Activated T-helper 1 cell treated with anti-CD3 and anti-CD28 coated beads, Interleukin-12 subunit alpha, Interleukin-12 subunit beta, Interleukin-2, Interleukin-4 antibody, amounts not matched to agents 30 ng/mL and 10 ng/mL and 1 ng/mL, durations not matched to agents 14 hours and 24 hours and 36 hours (primary cell): Measurements from ENCODE around the gene RPL6. TPM values are rescaled to one million over a fixed set of nuclear protein-coding genes. Genes with fewer than 3 reads are reported as not detected.
A peak's percentile ranks its signal among the peaks of the same experiment; 100 is the strongest.

ENCODE experiments used
- DNase-seq: peaks from one replicate; pipeline ENCODE4 v3.0.0; 2021; ENCODE audit warnings: low spot score
- H3K27ac Mint-ChIP-seq: one replicate; pipeline ENCODE4 v1.8.0; 2021; ENCODE audit warnings: mild to moderate bottlenecking, mixed read lengths
- H3K27me3 Mint-ChIP-seq: one replicate; pipeline ENCODE4 v1.8.0; 2022; ENCODE audit warnings: mild to moderate bottlenecking, moderate library complexity, mixed read lengths; ENCODE audit not compliant: insufficient read depth
- H3K36me3 Mint-ChIP-seq: one replicate; pipeline ENCODE4 v1.8.0; 2021; ENCODE audit warnings: low read depth, mixed read lengths
- H3K4me1 Mint-ChIP-seq: one replicate; pipeline ENCODE4 v1.8.0; 2021; ENCODE audit warnings: low read depth, mixed read lengths
- H3K4me3 Mint-ChIP-seq: one replicate; pipeline ENCODE4 v1.8.0; 2021; ENCODE audit warnings: mild to moderate bottlenecking, moderate library complexity, mixed read lengths
- H3K9me3 Mint-ChIP-seq: one replicate; pipeline ENCODE4 v1.8.0; 2021; ENCODE audit warnings: mixed read lengths
- intact Hi-C: fragments of 100-400 bp; cut with micrococcal nuclease; formaldehyde crosslinking; loops from one replicate; pipeline ENCODE4 v1.15.1; 2024
- total RNA-seq: library from RNA; stranded (reverse); gene quantifications from 2 replicates; pipeline ENCODE4 v1.2.3, GENCODE V29; 2022

RPL6 gene
- total RNA-seq, 1 donor from 2014 or later: 1,698 TPM

GRCh38 chr12:112382866-112383265 lies 26.5 kb downstream of the RPL6 start:
- DNase-seq: no peak
- Mint-ChIP-seq H3K36me3 (peaks cover 3% of the 10 kb centered on the region), H3K4me3 (peak overlapping the region; percentile 88), H3K27me3 (peaks cover 2% of the 10 kb centered on the region), H3K9me3 (no peaks in the 10 kb centered on the region), H3K4me1 (peaks cover 34% of the 10 kb centered on the region), H3K27ac (peak overlapping the region; percentile 91)
- intact Hi-C loops: loop anchor here (1.0 to 10.0 kb wide), 8 partner anchors 26 to 978 kb away; partner anchors contain the start of genes ACAD10, BRAP, ERP29 and NAA25

- intact Hi-C loops: loop anchor here (1.0 to 10.0 kb wide), 8 partner anchors 27 to 977 kb away; partner anchors contain the start of genes ACAD10, BRAP, ERP29 and NAA25
- peaks cover 29% of the 10 kb centered on the region for H3K4me1 Mint-ChIP-seq
- H3K27me3 Mint-ChIP-seq: no peaks in the 10 kb centered on the region
- peak; percentile 92 for DNase-seq
- peaks cover 3% of the 10 kb centered on the region for H3K36me3 Mint-ChIP-seq
- peak within 1 kb of the TSS; percentile 91 for H3K27ac Mint-ChIP-seq
- no peaks in the 10 kb centered on the region for H3K9me3 Mint-ChIP-seq
- H3K4me3 Mint-ChIP-seq: peak within 1 kb of the TSS; percentile 95
These were observed 27.3 kb downstream of the RPL6 start, which contains the start of gene HECTD4 for GRCh38 chr12:112381883-112382796. Gene HECTD4, minus strand, starts transcription at chr12:112382431. Its CDS starts 303 bp downstream, at chr12:112382128.

GRCh38 chr12:112381406-112381882 lies 28.0 kb downstream of the RPL6 start:
- Mint-ChIP-seq H3K36me3 (peaks cover 3% of the 10 kb centered on the region), H3K4me1 (peaks cover 22% of the 10 kb centered on the region), H3K9me3 (no peaks in the 10 kb centered on the region), H3K27ac (peak overlapping the region; percentile 88), H3K27me3 (no peaks in the 10 kb centered on the region), H3K4me3 (peak overlapping the region; percentile 95)
- DNase-seq: peak; percentile 29
- intact Hi-C loops: loop anchor here (5.0 to 10.0 kb wide), 3 partner anchors 369 to 977 kb away; partner anchors contain the start of genes ACAD10, BRAP, ERP29 and SH2B3

GRCh38 chr12:112380663-112381405 lies 28.6 kb downstream of the RPL6 start:
- DNase-seq: no peak
- Mint-ChIP-seq H3K9me3 (no peaks in the 10 kb centered on the region), H3K4me1 (peaks cover 20% of the 10 kb centered on the region), H3K27ac (peak overlapping the region; percentile 88), H3K36me3 (peaks cover 3% of the 10 kb centered on the region), H3K27me3 (no peaks in the 10 kb centered on the region), H3K4me3 (peak overlapping the region; percentile 95)
- intact Hi-C loops: loop anchor here (5.0 to 10.0 kb wide), 3 partner anchors 369 to 976 kb away; partner anchors contain the start of genes ACAD10, BRAP, ERP29 and SH2B3

GRCh38 chr12:112375105-112375504 lies 34.3 kb downstream of the RPL6 start:
- no peak for DNase-seq
- no peaks in the 10 kb centered on the region for H3K27me3 Mint-ChIP-seq
- H3K4me3 Mint-ChIP-seq: no peak overlapping the region
- H3K4me1 Mint-ChIP-seq: peaks cover 9% of the 10 kb centered on the region
- peaks cover 3% of the 10 kb centered on the region for H3K36me3 Mint-ChIP-seq
- no peak overlapping the region for H3K27ac Mint-ChIP-seq
- no peaks in the 10 kb centered on the region for H3K9me3 Mint-ChIP-seq
- intact Hi-C loops: no loop called here

GRCh38 chr12:112374166-112374740 lies 35.2 kb downstream of the RPL6 start:
- intact Hi-C loops: no loop called here
- no peaks in the 10 kb centered on the region for H3K27me3 Mint-ChIP-seq
- H3K27ac Mint-ChIP-seq: no peak overlapping the region
- H3K4me3 Mint-ChIP-seq: no peak overlapping the region
- no peak for DNase-seq
- H3K36me3 Mint-ChIP-seq: peaks cover 3% of the 10 kb centered on the region
- no peaks in the 10 kb centered on the region for H3K9me3 Mint-ChIP-seq
- peaks cover 10% of the 10 kb centered on the region for H3K4me1 Mint-ChIP-seq

- no peak overlapping the region for H3K4me3 Mint-ChIP-seq
- H3K27ac Mint-ChIP-seq: no peak overlapping the region
- H3K4me1 Mint-ChIP-seq: peaks cover 10% of the 10 kb centered on the region
- no peak for DNase-seq
- intact Hi-C loops: no loop called here
- H3K27me3 Mint-ChIP-seq: no peaks in the 10 kb centered on the region
- H3K36me3 Mint-ChIP-seq: peaks cover 3% of the 10 kb centered on the region
- no peaks in the 10 kb centered on the region for H3K9me3 Mint-ChIP-seq
These were observed 38.4 kb downstream of the RPL6 start for GRCh38 chr12:112370868-112371510.

- Mint-ChIP-seq H3K9me3 (no peaks in the 10 kb centered on the region), H3K36me3 (peaks cover 3% of the 10 kb centered on the region), H3K27me3 (no peaks in the 10 kb centered on the region), H3K4me3 (no peak overlapping the region), H3K27ac (no peak overlapping the region), H3K4me1 (peaks cover 10% of the 10 kb centered on the region)
- intact Hi-C loops: no loop called here
- DNase-seq: no peak
These were observed 39.2 kb downstream of the RPL6 start for GRCh38 chr12:112370199-112370598.

GRCh38 chr12:112368856-112369255 lies 40.5 kb downstream of the RPL6 start:
- intact Hi-C loops: no loop called here
- Mint-ChIP-seq H3K27me3 (no peaks in the 10 kb centered on the region), H3K36me3 (peaks cover 3% of the 10 kb centered on the region), H3K4me3 (no peak overlapping the region), H3K4me1 (peaks cover 10% of the 10 kb centered on the region), H3K9me3 (no peaks in the 10 kb centered on the region), H3K27ac (no peak overlapping the region)
- no peak for DNase-seq

GRCh38 chr12:112367965-112368364 lies 41.4 kb downstream of the RPL6 start:
- Mint-ChIP-seq H3K27me3 (no peaks in the 10 kb centered on the region), H3K9me3 (no peaks in the 10 kb centered on the region), H3K27ac (no peak overlapping the region), H3K4me1 (peaks cover 13% of the 10 kb centered on the region), H3K4me3 (no peak overlapping the region), H3K36me3 (peaks cover 3% of the 10 kb centered on the region)
- no peak for DNase-seq
- intact Hi-C loops: no loop called here

GRCh38 chr12:112362310-112362709 lies 47.1 kb downstream of the RPL6 start:
- Mint-ChIP-seq H3K9me3 (no peaks in the 10 kb centered on the region), H3K27me3 (no peaks in the 10 kb centered on the region), H3K4me1 (peaks cover 4% of the 10 kb centered on the region), H3K4me3 (no peak overlapping the region), H3K36me3 (no peaks in the 10 kb centered on the region), H3K27ac (no peak overlapping the region)
- intact Hi-C loops: no loop called here
- no peak for DNase-seq

GRCh38 chr12:112361271-112361670 lies 48.1 kb downstream of the RPL6 start:
- Mint-ChIP-seq H3K36me3 (no peaks in the 10 kb centered on the region), H3K4me1 (peaks cover 4% of the 10 kb centered on the region), H3K9me3 (no peaks in the 10 kb centered on the region), H3K27me3 (no peaks in the 10 kb centered on the region), H3K27ac (no peak overlapping the region), H3K4me3 (no peak overlapping the region)
- intact Hi-C loops: no loop called here
- DNase-seq: no peak
